PC-3 (cell line): ENCODE measurements around the gene FMNL2.

ENCODE experiments used
- CTCF ChIP-seq: fragments of 300-600 bp; sonication (generic); conservative IDR thresholded peaks from 2 replicates; pipeline ENCODE4 v1.5.1; 2017; ENCODE audit warnings: antibody characterized with exemption, low read depth, mild to moderate bottlenecking, low read length
- EZH2 ChIP-seq: fragments of 300-600 bp; sonication (generic); IDR thresholded peaks from one replicate; pipeline ENCODE4 v1.6.1; 2017; ENCODE audit warnings: antibody characterized with exemption, mild to moderate bottlenecking, low read length; ENCODE audit not compliant: unreplicated experiment
- EZH2phosphoT487 ChIP-seq: fragments of 300-600 bp; sonication (generic); IDR thresholded peaks from 2 replicates; pipeline ENCODE4 v1.6.1; 2018; ENCODE audit warnings: mild to moderate bottlenecking, antibody characterized with exemption, low read length, borderline replicate concordance

DNA sequence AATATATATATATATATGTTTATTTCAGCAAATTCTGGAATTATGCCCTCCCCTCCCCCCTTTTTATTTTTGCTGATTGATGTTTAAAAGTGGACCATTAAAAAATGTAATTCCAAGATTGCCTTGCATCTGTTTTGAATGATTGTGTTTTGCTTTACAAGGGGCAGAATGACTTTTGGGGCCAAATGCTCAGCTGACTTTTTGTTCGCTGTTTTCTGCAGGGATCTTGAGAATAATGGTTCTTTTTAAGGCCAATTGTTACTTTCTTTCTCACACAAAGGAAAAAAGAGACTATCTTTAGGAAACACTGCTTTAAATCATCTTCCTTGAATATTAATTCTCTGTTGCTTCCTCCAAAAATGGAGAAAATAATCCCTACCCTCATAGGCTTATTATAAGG lies 95.9 kb downstream of the FMNL2 start:
- no peak for TF ChIP-seq CTCF
- TF ChIP-seq EZH2: no peak
- TF ChIP-seq EZH2phosphoT487: no peak
